Stimulated activated CD8-positive, alpha-beta memory T cell treated with anti-CD3 and anti-CD28 coated beads, Interleukin-15, amount 100 ng/mL, for 48 hours (primary cell): ENCODE measurements around the gene TRIM44.

ENCODE experiments used
- DNase-seq, 2 donors: peaks; one replicate each; pipeline ENCODE4 v3.0.0-alpha.2; 2020; ENCODE audit warnings: low read depth in 2 of 2

The TRIM44 gene, protein sequence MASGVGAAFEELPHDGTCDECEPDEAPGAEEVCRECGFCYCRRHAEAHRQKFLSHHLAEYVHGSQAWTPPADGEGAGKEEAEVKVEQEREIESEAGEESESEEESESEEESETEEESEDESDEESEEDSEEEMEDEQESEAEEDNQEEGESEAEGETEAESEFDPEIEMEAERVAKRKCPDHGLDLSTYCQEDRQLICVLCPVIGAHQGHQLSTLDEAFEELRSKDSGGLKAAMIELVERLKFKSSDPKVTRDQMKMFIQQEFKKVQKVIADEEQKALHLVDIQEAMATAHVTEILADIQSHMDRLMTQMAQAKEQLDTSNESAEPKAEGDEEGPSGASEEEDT

DNA sequence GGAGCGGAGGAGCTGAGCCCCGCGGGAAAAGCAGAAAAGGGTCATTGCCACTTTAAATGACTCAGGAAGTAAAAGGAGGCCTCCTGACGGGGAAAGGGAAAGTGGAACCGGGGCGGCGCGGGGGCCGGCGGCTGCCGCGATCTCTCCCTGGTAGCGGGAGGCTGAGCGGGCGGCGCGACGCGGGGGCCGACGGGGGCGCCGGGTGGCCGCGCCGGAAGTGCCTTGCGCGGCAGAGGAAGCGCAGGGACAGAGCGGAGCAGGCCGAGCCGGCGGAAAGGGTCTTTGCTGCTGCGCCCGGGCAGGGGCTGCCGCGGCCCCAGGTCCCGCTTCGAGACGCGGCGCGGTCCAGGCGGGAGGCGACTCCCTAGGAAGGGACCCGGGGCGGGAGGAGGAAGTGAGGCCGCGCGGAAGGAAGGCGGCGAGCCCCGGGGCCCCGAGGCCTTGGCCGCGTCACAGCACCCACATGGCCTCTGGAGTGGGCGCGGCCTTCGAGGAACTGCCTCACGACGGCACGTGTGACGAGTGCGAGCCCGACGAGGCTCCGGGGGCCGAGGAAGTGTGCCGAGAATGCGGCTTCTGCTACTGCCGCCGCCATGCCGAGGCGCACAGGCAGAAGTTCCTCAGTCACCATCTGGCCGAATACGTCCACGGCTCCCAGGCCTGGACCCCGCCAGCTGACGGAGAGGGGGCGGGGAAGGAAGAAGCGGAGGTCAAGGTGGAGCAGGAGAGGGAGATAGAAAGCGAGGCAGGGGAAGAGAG is at the start of gene TRIM44:
TRIM44 (plus strand) TSS at position 127 of the 759 bp plus-strand sequence; CDS start at position 464, 337 bp downstream.
- DNase-seq: peak; percentile 68 to 76

DNA sequence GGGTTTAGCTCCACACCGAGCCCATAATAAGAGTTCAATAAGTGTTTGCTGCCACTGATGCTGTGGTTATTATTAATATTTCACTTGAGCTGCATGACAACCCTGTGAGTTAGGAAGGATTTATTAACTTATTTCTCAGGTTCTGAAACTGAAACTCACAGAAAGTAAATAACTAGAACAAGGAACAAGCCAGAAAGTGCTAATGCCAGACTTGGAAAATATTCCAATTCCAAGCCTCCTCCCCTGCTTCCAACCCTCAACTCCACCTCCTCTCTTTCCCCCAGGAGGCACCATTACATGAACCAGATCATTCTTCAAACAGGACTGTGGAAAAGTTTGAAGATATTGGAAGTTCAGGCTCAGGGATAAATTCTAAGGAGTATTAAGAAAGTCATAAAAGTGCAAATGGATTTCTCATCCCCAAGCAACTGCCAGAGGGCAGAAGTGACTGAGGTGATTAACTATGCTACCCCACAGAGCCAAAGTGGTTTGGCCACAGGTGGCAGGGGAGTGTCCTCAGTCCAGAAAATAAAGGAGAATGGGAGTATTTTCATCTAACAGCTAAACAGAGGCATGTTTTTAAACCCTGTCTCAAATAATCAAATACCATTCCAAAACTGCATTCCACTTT is 47.5 kb upstream of the TRIM44 start:
- no peak for DNase-seq

DNA sequence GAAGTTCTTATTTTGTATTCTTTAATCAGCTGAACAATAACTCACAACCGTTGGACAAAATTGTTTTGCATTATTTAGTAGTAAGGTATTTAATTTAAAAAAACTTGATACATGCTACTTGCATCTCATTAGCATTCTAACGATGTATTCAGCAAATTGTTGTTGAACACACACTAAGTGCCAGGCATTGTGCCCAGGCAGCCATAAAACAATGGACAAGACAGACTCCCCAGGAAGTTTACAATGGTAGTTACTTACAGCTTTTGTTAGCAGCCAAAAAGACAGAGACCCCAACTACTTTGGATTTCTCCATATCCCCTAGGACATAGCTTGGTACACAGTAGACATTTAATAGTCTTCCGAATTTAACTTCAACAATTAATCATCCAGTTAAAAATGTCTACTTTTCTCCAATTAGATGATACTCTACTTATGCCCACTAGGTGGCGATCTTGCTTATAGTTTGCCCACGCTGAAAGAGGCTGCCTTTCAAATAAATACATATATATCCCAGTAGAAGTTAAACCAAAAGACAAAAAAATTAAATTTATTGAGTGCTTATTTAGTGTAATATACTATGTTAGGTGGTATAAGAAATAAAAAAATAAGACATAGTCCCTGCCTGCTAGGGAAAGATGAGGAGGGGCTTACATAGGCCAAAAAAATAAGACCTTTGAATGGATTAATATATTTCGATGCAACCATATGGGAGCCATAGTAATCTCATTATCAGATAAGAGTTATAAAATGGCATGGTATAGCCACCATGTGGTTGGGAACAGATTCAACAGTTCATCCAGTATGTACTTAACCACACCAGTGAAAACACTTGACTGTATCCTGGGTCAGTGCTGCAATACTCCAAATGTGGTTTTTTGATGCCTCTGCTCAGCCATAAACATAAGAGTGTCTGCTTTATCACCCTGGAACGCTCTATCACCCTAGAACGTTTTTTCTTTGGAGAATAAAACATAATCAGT is 46.4 kb upstream of the TRIM44 start:
- no peak for DNase-seq

DNA sequence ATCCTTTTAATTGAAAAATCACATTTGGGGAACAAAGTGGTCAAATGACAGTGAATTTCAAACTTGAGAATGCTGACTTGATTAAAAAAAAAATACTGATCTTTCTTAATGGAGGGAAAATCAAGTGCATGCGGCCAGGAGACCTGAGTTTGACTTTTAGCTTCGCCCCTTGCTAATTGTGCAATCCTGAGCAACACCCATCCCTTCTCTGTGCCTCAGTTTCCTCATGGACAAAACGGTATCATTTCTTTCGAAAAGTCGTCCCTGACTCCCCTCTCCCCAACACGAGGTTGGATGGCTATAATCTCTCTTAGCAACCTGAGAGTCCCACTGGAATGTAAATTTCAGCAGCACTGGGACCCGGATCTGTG is 45.3 kb upstream of the TRIM44 start:
- DNase-seq: no peak

DNA sequence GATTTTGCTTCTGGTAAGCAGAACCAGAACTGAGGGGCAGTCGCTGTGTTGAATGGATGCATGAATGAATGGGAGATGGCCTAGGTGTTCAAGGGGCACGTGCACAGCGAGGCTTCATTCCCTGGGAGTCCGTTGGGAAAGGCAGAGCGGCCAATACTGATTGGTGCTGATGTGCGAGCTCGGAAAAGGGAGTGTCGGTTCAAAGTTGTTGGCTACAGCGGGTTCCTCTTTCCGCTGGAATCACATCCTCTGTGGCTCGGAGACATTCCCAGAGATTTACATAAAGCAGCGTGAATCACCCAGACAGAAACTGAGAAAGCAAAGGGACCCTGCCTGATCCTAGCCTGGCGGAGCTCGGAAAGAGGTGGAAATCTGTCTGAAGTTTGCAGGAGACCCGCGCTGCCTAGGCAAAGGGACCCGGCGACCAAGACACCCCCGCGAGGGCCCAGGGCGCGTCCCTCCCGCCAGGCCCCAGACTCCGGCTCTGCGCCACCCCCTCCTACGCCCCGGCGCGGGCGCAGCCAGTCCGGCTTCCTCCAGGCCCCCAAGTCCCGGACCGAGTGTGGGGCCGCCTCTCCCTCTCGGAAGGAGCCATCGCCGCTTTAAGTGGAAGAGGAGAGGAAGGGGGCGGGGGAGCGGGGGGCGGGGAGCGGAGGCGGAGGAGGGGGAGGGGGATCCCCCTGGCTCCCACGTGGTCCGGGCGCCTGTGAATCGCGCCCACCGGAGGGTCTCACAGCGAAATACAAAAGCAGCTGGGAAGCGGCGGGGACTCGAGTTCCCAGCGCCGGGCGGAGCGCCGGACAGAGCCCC is 44.7 kb upstream of the TRIM44 start, which contains the start of gene FJX1:
FJX1 (plus strand) TSS at position 774 of the 810 bp plus-strand sequence. CDS start 177 bp downstream, outside the sequence.
- DNase-seq: no peak

DNA sequence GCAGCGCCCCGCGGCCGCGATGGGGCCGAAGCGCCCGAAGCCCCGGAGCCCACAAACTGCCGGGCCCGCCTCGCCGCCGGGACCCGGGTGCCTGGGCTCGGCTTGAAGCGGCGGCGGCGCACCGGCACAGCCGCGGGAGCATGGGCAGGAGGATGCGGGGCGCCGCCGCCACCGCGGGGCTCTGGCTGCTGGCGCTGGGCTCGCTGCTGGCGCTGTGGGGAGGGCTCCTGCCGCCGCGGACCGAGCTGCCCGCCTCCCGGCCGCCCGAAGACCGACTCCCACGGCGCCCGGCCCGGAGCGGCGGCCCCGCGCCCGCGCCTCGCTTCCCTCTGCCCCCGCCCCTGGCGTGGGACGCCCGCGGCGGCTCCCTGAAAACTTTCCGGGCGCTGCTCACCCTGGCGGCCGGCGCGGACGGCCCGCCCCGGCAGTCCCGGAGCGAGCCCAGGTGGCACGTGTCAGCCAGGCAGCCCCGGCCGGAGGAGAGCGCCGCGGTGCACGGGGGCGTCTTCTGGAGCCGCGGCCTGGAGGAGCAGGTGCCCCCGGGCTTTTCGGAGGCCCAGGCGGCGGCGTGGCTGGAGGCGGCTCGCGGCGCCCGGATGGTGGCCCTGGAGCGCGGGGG is 44.0 kb upstream of the TRIM44 start:
- DNase-seq: no peak

DNA sequence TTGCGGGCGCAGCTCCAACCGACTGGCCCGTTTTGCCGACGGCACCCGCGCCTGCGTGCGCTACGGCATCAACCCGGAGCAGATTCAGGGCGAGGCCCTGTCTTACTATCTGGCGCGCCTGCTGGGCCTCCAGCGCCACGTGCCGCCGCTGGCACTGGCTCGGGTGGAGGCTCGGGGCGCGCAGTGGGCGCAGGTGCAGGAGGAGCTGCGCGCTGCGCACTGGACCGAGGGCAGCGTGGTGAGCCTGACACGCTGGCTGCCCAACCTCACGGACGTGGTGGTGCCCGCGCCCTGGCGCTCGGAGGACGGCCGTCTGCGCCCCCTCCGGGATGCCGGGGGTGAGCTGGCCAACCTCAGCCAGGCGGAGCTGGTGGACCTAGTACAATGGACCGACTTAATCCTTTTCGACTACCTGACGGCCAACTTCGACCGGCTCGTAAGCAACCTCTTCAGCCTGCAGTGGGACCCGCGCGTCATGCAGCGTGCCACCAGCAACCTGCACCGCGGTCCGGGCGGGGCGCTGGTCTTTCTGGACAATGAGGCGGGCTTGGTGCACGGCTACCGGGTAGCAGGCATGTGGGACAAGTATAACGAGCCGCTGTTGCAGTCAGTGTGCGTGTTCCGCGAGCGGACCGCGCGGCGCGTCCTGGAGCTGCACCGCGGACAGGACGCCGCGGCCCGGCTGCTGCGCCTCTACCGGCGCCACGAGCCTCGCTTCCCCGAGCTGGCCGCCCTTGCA is 43.3 kb upstream of the TRIM44 start:
- no peak for DNase-seq

DNA sequence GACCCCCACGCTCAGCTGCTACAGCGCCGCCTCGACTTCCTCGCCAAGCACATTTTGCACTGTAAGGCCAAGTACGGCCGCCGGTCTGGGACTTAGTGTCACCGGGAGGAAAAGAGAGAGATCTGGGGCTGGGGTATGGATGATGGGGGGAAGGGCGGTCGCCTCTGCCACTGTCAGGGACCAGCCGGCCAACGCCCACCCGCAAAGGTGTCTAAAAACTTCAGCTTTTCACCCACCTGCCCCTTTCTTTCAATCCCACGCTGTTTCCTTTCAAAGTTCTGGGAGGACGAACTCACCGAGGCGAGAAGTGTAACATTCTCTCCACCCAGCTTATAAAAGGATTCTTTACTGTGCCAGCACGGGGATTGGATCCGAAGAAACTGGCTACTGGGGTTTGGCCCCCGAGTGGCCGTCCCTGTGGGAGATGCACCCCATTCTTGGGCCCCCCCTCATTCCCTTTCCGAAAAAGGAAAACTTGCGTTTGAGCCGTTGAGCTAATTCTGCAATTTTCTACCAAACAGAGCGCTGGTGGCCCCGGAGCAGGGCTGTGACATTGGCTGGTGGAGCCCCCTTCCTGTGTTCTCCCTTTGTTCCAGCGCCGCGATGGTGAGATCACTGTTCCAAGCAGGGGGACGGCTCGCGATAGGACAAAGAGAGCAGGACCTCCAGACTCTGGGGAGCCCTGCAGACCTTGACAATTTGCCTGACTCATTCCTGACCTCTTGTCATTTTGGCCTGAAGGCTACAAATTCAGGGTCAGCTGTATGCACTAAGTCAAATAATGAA is 42.5 kb upstream of the TRIM44 start:
- DNase-seq: no peak

DNA sequence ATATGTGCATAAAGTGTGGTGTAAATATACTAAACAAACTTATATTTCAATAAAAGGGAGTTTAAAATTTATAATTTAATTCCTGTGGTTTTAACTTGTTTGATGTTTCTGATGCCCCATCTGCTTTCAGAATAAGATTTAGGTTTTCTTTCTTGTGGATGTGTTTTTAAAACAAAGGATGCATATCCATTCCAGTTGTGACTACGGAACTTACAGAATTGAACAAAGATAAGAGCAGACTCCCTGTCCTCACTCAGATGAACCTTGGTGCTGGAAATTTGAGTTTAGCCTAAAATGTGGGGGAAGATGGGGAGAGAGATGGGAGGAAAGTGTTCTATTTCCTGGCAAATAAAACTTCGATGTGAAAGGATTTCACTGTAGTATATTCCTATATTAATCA is 41.8 kb upstream of the TRIM44 start:
- no peak for DNase-seq

DNA sequence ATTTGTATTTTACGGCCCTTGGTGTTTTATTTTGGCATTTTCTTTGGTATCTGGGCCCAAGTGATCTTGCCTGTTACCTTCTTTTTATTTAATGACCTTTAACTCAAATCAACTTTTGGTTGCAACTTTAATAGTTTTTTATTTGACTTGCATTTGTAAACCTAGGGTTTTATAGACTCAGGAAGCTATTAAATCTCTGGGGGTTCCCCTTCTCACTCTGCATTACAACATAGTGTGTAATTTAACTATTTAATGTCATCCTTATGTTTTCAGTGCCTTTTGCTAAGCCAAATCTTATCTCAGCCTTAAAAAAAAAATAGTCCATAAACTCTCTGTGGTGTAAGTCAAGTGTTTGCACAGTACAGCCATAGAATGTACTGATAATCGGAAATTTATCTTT is 41.0 kb upstream of the TRIM44 start:
- DNase-seq: no peak

DNA sequence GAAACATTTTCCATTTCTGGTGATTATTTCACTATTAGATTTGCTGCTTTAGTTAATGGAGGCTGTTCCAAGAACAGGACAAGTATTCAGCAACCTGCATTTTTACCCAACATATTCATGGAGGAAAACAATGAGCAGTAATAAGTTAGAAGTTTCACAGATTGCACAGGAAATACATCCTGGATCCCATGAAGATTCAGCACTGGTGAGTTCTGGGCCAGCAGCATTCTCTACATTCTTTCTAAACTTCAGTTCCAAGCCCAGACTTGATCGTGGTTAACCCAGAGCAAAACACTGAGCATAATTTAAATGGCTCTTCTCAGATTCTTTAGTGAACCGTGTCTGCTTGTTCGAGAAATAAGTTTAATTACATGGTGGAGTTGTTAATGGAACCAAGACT is 40.5 kb upstream of the TRIM44 start:
- DNase-seq: no peak

DNA sequence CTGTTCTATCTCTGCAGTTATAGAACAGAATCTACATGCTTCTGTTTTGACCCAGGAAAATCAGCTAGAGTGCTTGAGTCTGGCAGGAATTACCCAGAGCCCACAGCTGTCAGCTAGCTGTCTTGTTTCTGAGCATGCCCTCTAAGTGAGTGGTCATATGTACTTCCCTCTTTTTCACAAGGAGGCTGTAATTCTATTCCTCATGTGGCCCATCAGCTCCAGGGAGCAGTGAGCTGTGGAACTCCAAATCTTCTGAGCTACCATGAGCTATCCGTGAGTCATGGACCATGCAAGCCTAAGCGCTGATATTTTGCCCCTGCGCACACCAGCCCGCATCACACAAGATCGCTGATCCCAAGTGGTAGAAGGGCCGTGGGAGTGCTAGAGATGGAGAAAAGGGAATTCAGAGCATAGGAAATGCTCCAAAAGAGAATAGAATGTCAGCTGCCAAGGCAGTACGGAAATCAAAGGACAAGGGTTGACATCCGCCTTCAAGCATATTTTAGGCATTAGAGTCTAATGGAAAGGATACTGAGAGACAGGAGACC is 38.9 kb upstream of the TRIM44 start:
- DNase-seq: no peak

DNA sequence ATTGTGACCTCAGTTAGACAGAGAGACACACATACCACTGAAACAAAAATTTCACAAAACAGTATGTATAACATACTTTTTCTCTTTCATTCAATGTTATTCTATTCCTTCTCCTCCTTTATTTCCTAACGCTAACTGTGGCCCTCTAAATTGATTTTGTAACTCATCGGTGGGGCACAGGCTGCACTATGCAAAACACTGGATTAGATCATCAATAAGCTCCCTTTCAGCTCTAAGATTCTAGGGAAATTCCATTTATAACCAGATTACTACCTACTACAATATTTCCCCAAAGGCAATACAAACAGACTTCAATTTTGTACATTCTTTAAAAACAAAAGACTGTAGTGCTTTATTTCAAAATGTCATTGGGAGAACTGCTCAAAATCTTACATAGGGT is 38.3 kb upstream of the TRIM44 start:
- DNase-seq: no peak

DNA sequence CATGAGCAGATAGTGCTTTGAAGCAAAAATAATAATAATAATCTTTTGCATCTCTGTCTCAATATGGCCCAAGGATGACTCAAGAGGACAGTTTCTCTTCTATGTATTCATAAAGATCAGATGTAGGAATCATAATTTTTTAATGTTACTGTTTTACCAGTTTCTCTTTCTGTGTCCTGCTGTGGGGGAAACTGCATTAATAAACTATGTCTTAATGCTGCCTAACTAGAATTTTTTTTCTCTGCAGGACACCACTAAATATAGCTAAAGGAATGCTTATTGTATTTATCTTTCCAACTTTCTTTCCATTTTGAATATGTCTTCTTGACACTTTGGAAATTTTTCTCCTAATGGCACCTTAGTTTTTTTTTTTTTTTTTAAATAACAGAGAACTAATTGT is 37.8 kb upstream of the TRIM44 start:
- no peak for DNase-seq

DNA sequence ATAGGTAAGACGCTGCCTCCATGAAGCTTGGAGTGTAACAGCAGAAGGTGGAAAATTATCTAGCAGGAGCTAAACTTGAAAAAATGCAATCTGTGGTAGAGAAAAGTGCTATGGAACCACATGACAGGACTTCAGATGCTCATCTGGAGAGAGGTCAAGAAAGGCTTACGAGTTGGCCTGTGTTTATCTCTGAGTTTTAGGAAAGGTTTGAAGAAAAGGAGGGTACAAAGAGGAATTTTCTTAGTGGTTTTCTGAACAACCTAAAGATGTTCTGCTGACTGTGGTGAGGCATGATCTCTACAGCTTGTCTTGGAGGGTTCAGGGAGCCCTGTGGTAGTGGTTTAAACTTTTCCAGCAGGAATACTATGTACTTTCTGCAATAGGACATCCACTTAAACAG is 36.1 kb upstream of the TRIM44 start:
- no peak for DNase-seq

DNA sequence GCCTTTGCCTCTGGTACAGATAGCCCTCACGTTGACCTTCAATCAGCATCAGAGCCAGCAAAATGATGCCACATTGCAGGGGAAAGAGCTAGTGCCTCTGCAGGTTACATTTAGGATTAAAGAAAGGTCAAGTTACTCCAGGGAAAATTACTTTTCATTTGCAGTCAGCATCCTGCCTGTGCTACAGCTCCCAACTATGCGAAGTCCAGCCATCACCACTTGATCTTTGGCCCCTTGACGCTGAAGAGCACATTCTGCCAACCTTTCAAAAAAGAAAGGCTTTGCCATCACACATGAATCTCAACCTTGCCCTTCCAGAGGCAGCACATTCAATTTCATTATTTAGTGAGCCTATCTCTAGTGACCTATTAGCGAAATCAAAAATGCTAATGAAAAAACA is 33.1 kb upstream of the TRIM44 start:
- no peak for DNase-seq

DNA sequence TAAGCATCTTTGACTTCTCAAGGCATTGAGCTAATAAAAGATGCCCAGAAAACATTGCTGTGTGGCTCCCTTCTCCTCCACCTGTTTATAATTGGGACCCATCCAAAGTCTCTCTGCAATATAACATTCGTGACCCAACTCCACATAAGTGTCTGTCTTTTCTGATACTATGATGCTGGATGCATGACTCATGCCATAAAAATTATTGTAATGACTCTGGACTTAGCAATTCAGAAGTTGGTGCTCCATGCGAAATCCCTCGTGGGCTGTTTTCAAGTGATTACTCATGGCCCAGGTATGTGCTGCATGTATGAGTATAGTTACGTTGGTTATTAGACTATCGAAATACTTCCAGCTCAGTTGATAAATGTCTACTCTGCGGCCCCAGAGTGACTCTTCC is 32.7 kb upstream of the TRIM44 start:
- DNase-seq: no peak

DNA sequence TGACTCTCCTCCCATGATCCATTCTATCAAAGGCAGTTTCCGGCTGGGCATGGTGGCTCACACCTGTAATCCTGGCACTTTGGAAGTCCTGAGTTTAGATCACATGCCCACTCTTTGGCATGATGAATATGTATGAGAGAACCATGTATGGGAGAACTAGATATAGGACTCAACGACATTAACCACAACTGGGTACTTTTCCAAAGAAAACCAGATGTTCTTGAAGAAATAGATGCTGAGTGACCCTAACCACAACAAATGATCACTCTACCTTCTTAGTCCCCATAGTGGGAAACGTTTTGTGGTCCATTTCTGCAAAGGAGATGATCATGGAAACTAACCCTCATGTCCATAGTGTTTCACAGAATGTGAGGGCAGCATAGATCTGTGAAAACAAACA is 30.7 kb upstream of the TRIM44 start:
- DNase-seq: no peak
